GM19395 (cell line): ENCODE data around the gene TEX13A.
A peak's percentile ranks its signal among the peaks of the same experiment; 100 is the strongest.
"Not testable (repeated sequence)": the region's sequence is repeated elsewhere in the genome, so short reads cannot be mapped to it uniquely, and the experiment has no call there.

ENCODE experiments used
- ATAC-seq: cut with Tn5 transposase; IDR thresholded peaks from one replicate; pipeline ENCODE4 v1.9.1; 2021; ENCODE audit warnings: mild to moderate bottlenecking, moderate library complexity; ENCODE audit not compliant: unreplicated experiment

The TEX13A gene, protein sequence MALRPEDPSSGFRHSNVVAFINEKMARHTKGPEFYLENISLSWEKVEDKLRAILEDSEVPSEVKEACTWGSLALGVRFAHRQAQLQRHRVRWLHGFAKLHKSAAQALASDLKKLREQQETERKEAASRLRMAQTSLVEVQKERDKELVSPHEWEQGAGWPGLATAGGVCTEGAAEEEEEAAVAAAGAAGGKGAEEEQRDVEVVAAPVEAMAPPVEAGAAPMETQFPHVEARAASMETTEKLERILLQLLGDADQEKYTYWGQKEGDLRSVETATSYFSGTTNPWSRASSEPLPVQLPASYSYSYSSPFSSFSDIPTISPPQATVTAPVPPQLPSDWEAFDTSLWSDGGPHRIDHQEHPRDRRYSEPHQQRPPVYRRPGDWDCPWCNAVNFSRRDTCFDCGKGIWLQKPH

DNA sequence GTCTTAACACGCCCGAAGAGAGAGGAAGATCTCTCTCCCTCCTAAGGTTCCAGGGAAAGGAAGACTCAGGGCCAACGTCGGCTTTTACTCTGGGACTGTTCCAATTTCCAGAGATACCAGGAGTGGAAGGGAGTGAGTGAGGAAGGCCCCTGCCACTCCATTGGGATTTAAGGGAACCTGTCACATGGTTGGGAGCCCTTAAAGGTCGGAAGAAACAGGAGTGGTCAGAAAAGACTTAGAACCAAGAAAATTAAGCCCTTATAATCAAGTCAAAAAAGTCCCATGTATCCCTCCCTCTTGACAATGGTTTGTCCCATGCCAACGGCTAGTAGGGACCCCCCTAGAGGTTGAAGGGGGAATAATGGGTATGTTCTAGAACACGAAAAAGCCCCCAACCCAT is at the start of gene TEX13A:
TSS of gene TEX13A (minus strand) at position 59 of the 400 bp plus-strand sequence. CDS start 297 bp downstream, outside the sequence.
- no peak for ATAC-seq

DNA sequence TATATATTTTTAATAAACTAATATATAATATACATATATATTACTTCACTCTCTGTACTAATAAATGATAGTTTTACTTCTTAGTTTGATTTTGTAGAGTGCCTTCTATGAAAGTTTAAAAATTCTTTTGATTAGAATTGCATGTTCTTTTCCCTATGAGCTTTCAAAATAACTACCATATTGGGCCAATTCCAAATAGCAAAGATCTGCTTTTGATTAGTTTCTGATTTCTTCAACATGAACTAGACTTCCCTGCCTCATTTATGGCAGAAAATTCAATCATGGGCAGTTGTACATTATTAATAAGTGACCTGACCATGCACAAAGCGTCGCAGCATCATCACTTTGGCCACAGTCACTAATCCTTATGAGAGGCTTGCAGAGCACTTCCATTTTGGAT is 48.9 kb upstream of the TEX13A start:
- no peak for ATAC-seq

DNA sequence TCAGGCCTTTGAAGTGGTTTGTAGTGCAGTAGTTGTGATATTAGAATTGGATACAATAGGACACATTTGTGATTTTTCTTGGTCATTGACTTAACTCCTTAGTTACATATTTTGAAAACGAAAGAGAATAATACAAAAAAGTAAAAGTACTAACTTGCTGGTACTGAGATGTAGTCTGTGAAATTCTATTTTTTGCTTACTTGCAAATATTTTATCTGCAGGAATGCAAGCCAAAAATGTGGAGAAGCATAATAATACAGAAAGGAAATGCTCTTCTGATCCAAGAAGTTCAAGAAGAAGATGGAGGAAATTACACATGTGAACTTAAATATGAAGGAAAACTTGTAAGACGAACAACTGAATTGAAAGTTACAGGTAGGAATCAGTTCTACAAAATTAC is 46.7 kb upstream of the TEX13A start:
- ATAC-seq: no peak

DNA sequence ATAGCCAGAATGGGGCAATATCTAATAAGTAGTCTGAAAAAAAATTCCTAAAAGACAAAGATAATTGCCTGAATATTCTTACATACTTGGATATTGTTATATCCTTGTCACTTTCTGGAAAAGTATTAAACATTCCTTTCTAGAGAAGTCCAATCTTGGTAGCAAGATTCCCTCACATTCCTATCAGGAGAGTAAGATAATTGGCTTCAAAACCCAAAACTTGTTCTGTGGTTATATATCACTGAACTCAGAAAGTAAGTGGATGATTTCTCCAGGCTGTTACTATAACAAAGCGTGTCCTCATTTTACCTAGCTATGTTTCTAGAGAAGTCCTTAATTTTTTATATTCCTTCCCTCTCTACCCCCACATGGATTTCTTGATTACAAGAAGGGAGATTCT is 46.0 kb upstream of the TEX13A start:
- no peak for ATAC-seq

DNA sequence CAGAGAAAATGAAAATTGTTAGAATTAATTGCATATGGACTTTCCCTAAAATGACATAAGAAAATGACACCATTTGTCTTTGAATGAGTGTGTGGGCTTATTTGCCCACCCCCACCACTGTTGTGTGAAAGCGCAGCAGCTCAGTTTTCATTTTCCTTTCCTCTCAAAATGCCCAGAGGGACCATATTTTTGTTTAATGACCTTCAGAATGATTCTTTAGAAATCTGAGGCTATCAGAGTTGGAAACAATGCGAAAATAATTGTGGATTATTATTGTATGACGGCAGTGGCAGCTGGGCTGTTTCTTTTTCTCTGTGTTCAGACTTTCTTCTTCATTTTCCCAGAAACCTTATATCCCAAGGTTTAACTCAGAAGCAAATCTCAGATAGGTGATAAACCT is 44.6 kb upstream of the TEX13A start:
- no peak for ATAC-seq

DNA sequence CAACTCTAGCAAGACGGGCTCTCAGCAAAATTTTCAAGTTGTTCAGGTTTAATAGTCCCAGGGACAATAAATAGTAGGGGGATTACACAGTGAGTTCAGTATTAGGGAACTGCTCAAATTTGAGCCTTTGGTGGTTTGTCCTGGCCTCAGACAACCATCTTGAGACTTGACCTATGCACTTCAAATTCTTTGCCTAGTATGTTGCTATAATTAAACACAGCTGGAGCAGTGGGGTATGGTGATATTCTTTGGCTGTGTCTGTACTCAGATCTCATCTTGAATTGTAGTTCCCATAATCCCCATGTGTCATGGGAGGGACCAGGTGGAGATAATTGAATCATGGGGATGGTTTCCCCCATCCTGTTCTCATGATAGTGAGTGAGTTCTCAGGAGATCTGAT is 43.3 kb upstream of the TEX13A start:
- no peak for ATAC-seq

DNA sequence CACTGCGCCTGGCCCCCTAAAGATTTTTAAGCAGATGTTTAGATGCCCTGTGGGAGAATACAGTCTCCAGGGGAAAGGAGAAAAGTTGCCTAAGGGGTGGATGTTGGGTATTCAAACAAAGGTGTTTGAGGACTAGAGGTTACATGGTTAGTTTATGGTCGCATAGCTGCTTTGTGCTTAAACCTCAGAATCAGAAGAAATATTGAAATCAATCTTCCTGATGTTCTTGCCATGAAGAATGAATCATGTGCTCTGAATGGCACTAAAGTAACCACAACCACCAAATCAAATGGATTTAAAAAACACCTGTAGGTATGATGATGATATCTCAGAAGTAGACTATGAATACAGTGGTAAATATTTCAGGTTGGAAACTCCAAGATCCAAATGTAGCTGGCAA is 42.7 kb upstream of the TEX13A start:
- no peak for ATAC-seq

DNA sequence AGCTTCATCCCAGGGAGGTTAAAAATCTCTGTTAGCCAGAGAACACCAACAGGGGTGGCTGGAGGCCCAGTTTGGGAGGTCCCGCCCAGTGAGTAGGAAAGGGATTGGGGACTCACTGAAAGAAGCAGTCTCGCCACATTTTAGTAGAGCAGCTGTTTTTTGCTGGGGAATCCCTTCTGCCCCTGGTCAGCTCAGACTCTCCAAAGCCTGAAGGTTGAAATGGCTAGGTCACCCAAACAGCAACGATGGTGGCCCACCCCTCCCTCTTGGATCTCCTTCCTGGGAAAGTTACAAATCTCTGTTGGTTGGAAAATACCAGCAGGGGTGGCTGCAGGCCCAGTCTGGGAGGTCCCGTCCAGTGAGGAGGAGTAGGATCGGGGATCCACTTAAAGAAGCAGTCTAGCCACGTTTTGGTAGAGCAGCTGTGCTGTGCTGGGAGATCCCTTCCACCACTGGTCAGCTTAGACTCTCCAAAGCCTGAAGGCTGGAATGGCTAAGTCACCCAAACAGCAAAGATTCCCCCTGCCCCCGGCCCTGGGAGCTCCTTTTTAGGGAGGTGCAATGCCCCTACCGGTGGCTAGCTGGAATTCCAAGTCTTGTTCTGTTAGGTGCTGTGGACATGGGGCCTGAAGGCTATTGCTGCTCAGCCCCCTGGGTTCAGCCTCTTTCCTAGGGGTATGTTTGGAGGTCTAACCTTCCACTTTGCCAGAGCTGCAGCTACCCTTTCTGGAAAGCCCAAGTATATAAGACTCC is 40.0 kb upstream of the TEX13A start:
- ATAC-seq: no peak

DNA sequence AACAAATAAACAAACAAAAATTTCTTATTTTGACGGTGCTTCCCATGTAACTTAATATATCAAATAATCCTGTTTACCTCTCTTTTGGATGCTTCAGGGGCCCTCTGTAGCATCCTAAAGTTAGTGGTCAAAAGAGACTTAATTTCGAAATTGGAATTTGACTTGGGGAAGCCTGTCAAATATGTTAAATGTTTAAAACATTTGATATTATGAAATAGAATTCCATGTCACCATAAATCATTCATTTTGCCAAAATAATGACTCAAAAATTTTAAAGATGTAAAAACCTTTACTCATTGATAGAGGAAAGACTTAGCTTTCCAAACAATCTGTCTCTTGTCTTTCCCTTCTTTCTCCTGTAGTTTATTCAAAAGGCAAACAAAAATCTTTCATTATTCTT is 20.6 kb upstream of the TEX13A start:
- no peak for ATAC-seq

DNA sequence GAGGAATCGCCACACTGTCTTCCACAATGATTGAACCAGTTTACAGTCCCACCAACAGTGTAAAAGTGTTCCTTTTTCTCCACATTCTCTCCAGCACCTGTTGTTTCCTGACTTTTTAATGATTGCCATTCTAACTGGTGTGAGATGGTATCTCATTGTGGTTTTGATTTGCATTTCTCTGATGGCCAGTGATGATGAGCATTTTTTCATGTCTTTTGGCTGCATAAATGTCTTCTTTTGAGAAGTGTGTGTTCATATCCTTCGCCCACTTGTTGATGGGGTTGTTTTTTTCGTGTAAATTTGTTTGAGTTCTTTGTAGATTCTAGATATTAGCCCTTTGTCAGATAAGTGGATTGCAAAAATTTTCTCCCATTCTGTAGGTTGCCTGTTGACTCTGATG is 16.9 kb upstream of the TEX13A start:
- ATAC-seq: not testable (repeated sequence)

DNA sequence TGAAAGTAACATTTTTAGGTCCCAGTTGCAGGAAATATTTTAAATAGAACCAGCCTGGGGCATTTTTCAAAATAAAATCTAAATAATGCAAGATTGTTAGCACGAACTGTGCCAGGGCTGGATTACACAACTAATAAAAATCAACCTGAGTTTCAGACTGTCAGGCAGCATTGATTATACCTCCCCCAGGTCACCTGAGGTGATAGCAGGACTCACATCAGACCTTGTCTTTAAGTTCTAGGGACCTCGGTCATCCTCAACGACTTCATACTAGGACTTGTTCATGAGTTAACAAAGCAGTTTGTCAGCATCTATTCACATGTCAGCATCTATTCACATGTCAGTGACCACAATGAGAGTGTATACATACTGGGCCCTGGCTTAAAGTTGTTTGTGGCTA is 8.7 kb upstream of the TEX13A start:
- no peak for ATAC-seq

DNA sequence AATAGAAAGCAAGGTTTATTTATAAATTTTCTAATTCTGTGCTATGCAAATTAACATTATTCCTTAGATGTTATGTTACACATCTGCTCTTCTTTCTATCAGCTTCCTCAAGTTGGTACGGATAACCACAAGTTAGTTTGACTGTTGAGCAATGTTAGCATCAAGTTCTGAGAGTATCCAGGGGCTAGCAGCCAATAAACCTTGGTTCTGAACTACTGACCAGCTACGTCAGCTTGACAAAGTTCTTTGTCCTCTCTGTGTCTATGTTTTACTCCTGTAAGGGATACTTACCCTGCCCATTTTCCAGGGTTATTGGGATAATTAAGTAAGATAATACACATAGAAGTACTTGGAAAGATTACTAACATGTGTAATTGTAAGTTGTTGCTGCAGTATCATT is 8.1 kb upstream of the TEX13A start:
- ATAC-seq: no peak

DNA sequence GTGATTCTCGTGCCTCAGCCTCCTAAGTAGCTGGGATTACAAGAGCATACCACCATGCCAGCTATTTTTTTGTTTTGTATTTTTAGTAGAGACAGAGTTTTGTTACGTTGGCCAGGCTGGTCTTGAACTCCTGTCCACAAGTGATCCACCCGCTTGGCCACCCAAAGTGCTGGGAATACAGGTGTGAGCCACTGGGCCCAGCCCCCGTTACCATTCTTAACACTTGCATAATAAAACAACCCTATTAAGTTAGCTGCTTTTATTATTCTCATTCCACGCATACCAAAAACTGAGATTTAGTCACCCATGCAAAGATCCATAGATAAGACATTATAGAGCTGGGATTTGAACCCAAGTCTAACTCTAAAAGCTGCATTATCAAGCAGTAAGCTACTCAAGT is 6.0 kb upstream of the TEX13A start:
- no peak for ATAC-seq

DNA sequence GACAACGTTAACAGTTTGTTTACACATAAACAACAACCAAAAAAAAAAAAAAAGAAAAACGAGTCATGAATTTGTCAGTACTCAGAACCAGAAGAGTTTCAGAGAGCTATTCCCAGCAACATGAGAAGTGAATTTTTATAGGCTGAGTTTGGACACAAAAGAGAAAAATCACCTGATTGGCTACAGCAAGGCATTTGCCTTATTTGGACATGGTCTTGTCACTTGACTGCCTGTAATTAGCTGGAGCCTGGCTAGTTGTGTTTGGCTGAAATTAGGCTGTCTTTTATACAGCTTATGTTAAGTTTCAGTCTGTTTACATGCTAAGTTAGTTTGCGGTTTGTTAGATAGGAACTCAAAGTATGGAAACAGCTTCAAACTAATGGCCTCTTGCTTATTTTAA is 880 bp upstream of the TEX13A start:
- no peak for ATAC-seq

DNA sequence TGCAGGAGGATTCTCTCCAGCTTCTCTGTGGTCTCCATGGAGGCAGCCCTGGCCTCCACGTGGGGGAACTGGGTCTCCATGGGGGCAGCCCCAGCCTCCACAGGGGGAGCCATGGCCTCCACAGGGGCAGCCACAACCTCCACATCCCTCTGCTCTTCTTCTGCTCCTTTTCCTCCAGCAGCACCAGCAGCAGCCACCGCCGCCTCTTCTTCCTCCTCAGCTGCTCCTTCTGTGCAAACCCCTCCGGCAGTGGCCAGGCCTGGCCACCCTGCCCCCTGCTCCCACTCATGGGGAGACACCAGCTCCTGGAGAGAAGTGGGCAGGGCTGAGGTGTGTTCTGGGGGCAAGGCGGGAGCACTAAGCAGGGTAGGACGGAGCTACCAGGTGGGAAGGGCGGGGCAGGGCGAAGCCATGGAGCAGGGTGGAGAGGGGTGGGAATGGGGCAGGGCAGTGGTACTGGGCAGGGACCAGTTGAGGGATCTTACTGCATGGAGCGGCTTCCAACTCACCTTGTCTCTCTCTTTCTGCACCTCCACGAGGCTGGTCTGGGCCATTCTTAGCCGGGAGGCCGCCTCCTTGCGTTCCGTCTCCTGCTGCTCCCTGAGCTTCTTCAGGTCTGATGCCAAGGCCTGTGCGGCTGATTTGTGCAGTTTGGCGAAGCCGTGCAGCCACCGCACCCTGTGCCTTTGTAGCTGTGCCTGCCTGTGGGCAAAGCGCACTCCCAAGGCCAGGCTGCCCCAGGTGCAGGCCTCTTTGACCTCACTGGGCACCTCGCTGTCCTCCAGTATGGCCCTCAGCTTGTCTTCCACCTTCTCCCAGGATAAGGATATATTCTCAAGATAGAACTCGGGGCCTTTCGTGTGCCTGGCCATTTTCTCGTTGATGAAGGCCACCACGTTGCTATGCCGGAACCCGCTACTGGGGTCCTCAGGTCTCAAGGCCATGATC is 766 bp downstream of the TEX13A start:
- no peak for ATAC-seq

DNA sequence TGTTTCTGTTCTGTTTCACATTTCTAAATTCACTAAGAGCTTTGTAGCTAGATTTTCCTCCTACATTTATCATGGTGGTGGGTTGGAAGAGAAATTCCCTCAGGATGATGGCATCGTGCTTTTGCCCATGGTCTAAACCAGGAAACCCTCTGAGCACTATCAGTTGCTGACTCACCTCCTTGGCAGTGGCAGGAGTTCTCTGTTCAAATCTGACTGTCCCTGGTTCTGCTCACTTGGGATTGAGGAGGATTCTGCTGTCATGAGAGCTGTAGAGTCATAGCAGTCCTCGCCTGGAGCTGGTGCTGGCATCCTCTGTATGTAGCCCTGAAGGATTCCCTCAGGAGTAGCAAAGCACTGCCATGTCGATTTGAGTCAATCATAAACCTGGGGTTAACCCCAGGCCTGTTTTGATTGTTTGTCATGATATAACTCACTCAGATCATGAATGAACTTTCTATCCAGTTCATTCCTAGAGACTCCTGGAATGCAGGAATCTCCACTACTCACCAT is 9.4 kb downstream of the TEX13A start:
- no peak for ATAC-seq

DNA sequence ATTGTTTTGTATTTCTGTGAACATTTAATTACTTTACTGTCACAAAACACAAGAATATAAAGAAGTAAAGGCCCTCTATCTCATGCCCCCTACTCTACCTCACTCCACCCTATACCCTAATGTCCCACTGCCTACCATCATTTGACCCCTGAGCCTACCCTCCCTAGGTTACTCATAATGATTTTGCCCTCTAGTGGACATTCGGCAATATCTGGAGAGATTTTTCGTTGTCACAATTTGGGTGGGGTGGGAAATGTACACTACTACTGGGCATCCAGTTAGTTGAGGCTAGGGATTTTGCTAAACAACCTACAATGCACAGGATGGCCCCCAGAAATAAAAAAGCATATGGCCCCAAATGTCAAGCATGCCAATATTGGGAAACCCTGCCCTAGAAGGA is 10.2 kb downstream of the TEX13A start:
- no peak for ATAC-seq

DNA sequence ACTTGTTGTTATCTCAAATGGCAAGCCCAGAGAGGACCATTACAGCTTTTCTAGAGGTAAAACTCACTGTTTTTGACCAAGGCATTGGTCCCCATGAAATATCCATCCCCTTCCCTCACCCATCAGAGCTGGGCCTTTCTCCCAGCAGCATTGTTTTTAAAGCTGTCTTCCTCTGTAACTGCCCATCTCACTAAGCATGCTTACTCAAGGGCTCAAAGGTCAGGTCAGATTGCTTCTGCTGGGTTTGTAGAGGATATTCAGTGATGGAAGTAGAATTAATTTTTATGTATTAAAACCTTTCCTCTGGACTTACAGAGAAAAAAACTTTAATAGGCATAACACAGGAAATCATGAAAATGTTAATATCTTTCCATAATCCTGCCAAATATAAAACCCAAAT is 11.1 kb downstream of the TEX13A start:
- no peak for ATAC-seq

DNA sequence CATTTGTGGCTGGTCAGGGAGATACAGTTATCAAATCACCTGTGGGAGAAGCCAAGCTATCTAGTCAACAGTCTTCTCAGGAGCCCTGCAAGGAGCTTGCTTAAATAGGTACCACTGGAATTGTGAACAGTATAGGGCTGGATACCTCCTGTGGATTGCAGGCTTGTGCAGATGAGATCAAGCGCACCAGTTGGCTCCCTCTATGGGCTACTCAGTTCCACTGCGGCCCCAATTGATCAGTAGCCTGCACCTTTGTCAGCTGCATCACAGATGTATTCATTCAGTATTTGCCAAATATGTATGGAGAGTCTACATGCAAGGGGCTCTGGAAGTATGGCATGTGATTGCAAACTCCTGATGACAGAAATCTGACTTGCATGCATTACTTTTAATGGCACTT is 28.6 kb downstream of the TEX13A start:
- peak; percentile 70 for ATAC-seq

DNA sequence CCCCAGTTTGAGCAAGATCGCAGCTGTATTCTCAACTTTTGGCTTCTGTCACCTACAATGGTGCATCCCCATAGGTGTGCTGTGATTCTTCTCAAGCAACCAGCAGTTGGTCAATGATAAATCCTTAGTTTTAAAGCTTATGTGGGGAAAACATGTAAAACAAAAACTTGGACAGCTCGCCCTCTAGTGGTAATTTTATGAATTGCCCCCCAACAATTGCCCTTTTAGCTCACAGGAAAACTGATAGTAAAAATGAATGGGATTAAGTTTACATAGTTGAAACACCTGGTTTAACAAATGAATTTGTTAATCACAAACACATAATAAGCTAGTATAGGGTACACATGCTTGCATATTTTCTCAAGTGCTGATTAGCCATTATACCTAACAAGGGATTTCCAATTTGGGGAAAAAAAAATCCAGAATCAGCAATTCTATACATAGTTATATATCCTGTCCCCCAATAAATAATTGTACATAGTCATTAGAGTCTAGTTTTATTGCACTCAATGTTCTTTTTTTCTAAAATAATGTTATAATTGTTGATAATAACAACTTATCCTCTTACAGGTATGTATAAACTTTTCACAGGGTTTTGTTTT is 30.1 kb downstream of the TEX13A start:
- no peak for ATAC-seq

DNA sequence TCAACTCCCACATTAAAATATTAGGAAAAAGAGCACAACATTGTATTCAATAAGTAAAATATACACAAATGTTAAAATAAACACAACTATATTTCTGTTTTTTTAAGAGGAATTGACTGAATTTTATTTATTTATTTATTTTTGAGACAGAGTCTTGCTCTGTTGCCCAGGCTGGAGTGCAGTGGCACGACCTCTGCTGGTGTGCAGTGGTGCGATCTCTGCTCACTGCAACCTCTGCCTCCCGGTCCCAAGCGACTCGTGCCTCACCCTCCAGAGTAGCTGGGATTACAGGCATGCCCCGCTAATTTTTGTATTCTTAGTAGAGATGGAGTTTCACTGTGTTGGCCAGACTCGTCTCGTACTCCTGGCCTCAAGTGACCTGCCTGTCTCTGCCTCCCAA is 31.4 kb downstream of the TEX13A start:
- ATAC-seq: no peak
